ENCODE data around the gene SPATA24. TPM values are rescaled to one million over a fixed set of nuclear protein-coding genes. Genes with fewer than 3 reads are reported as not detected.
"Not testable (repeated sequence)": the region's sequence is repeated elsewhere in the genome, so short reads cannot be mapped to it uniquely, and the experiment has no call there.

SPATA24 gene
- total RNA-seq, 1 donor from 2014 or later = 6.4 TPM

- intact Hi-C loops (cut with micrococcal nuclease) = no loop called here
Observed at GRCh38 chr5:139358064-139358463, 45.8 kb downstream of the SPATA24 start.

GRCh38 chr5:139355900-139356299 lies 48.0 kb downstream of the SPATA24 start:
- intact Hi-C loops (cut with micrococcal nuclease) = not testable (repeated sequence)

- intact Hi-C loops (cut with micrococcal nuclease) = no loop called here
Observed at GRCh38 chr5:139354186-139354585, 49.7 kb downstream of the SPATA24 start.

DNA sequence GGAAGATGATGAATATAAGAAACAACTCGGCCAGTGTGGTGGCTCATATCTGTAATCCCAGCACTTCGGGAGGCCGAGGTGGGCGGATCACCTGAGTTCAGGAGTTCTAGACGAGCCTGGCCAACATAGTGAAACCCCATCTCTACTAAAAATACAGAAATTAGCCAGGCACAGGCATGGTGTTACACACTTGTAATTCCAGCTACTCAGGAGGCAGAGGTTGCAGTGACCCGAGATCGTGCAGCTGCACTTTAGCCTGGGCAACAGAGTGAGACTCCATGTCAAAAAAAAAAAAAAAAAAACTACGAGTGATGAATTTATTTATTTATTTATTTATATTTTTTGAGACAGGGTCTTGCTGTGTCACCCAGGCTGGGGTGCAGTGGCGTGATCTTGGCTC lies 56.0 kb downstream of the SPATA24 start:
- intact Hi-C loops (cut with micrococcal nuclease) = loop anchor here (10.0 kb wide), 1 partner anchor 1013 kb away; the partner anchor contains the start of genes CDC25C and FAM53C

Other genes starting within 250 kb of the SPATA24 start
- 23.9 and 25.8 TPM in 2 replicates for gene SIL1, start 205.7 kb downstream of the SPATA24 start, total RNA-seq
- 229 and 245 TPM in 2 replicates for gene MATR3, start 110.3 kb downstream of the SPATA24 start, total RNA-seq
- gene PAIP2, start 62.2 kb downstream of the SPATA24 start, total RNA-seq = 94.8 and 95.3 TPM in 2 replicates
- 4.0 and 5.9 TPM in 2 replicates for gene SLC23A1, start 20.8 kb downstream of the SPATA24 start, total RNA-seq
- 83.6 and 83.7 TPM in 2 replicates for gene MZB1, start 14.2 kb downstream of the SPATA24 start, total RNA-seq
- 5.2 TPM in 2 replicates for gene PROB1, start 9.0 kb downstream of the SPATA24 start, total RNA-seq
- gene DNAJC18, start 35.4 kb upstream of the SPATA24 start, total RNA-seq = 13.4 and 19.1 TPM in 2 replicates
- gene ECSCR, start 58.7 kb upstream of the SPATA24 start, total RNA-seq = 0.61 and 0.76 TPM in 2 replicates
- 0.54 and 0.68 TPM in 2 replicates for gene SMIM33, start 66.9 kb upstream of the SPATA24 start, total RNA-seq
- 269 and 271 TPM in 2 replicates for gene STING1, start 78.7 kb upstream of the SPATA24 start, total RNA-seq
- gene UBE2D2, start 157.2 kb upstream of the SPATA24 start, total RNA-seq = 221 and 229 TPM in 2 replicates
- gene CXXC5, start 244.3 kb upstream of the SPATA24 start, total RNA-seq = 0.85 and 1.5 TPM in 2 replicates

Data from T-helper 1 cell treated with Interleukin-12 subunit alpha and Interleukin-12 subunit beta and Interleukin-4 antibody, amounts not matched to agents 30 ng/mL and 1 ng/mL, for 36 hours (primary cell).